Activated CD4-positive, alpha-beta memory T cell treated with anti-CD3 and anti-CD28 coated beads, Interleukin-2, amount 10 ng/mL, durations not matched to agents 7 days and 5 days (primary cell): ENCODE data around the gene OXT. TPM values are rescaled to one million over a fixed set of nuclear protein-coding genes. Genes with fewer than 3 reads are reported as not detected.
"Not testable (repeated sequence)": the region's sequence is repeated elsewhere in the genome, so short reads cannot be mapped to it uniquely, and the experiment has no call there.

Source experiments
- CTCF ChIA-PET: fragments of 350-600 bp; sonication (Branson Sonifier 250); formaldehyde crosslinking; loops from one replicate; lab custom pipeline; 2021; ENCODE audit warnings: antibody characterized with exemption, inconsistent platforms; lab: Charles Lee
- POLR2A ChIA-PET: fragments of 350-600 bp; sonication (Branson Sonifier 250); formaldehyde crosslinking; loops from one replicate; lab custom pipeline; 2021; ENCODE audit warnings: antibody characterized with exemption; lab: Charles Lee
- DNase-seq: peaks from one replicate; pipeline ENCODE4 v3.0.0-alpha.2; 2020
- H3K27ac Mint-ChIP-seq: one replicate; pipeline ENCODE4 v1.8.0; 2021; ENCODE audit warnings: mild to moderate bottlenecking, mixed read lengths
- H3K27me3 Mint-ChIP-seq: one replicate; pipeline ENCODE4 v1.8.0; 2021; ENCODE audit warnings: mixed read lengths
- H3K36me3 Mint-ChIP-seq: one replicate; pipeline ENCODE4 v1.8.0; 2021; ENCODE audit warnings: low read depth, mixed read lengths
- H3K4me1 Mint-ChIP-seq: one replicate; pipeline ENCODE4 v1.8.0; 2021; ENCODE audit warnings: mixed read lengths
- H3K4me3 Mint-ChIP-seq: one replicate; pipeline ENCODE4 v1.8.0; 2021; ENCODE audit warnings: mild to moderate bottlenecking, mixed read lengths
- H3K9me3 Mint-ChIP-seq: one replicate; pipeline ENCODE4 v1.8.0; 2021; ENCODE audit warnings: mixed read lengths
- total RNA-seq, 2 experiments: library from RNA; stranded (reverse); gene quantifications; one replicate each; pipeline ENCODE4 v1.2.3, GENCODE V29; 2021

The OXT gene
- not detected for total RNA-seq

- peak; percentile 70 for DNase-seq
- H3K9me3 Mint-ChIP-seq = no peaks in the 10 kb centered on the region
- H3K36me3 Mint-ChIP-seq = no peaks in the 10 kb centered on the region
- H3K4me1 Mint-ChIP-seq = peaks cover 31% of the 10 kb centered on the region
- H3K27ac Mint-ChIP-seq = no peak within 1 kb of the TSS
- H3K4me3 Mint-ChIP-seq = peak within 1 kb of the TSS; percentile 57
- CTCF ChIA-PET = interaction anchor here (0.5 to 2.3 kb wide), 2 partner anchors 17 to 18 kb away, joined by 3 to 10 read pairs; no protein-coding TSS in a partner anchor
- POLR2A ChIA-PET = interaction anchor here (1.2 to 1.6 kb wide), 2 partner anchors 22 to 30 kb away, joined by 3 to 4 read pairs; no protein-coding TSS in a partner anchor
- peaks cover 15% of the 10 kb centered on the region for H3K27me3 Mint-ChIP-seq
These were observed at the start of gene OXT for GRCh38 chr20:3071610-3072529. Gene OXT, plus strand, starts transcription at chr20:3071620. Its CDS starts 36 bp downstream, at chr20:3071656.

- CTCF ChIA-PET = no interaction called here
- no peak for DNase-seq
- POLR2A ChIA-PET = no interaction called here
- peak overlapping the region; percentile 3 for H3K27ac Mint-ChIP-seq
- no peak overlapping the region for H3K4me3 Mint-ChIP-seq
- no peaks in the 10 kb centered on the region for H3K27me3 Mint-ChIP-seq
- no peaks in the 10 kb centered on the region for H3K9me3 Mint-ChIP-seq
- peaks cover 60% of the 10 kb centered on the region for H3K36me3 Mint-ChIP-seq
- H3K4me1 Mint-ChIP-seq = peaks cover 2% of the 10 kb centered on the region
These were observed 49.6 kb upstream of the OXT start for GRCh38 chr20:3021777-3022176.

GRCh38 chr20:3022559-3023490 is 48.6 kb upstream of the OXT start:
- H3K27ac Mint-ChIP-seq, H3K4me3 Mint-ChIP-seq, H3K27me3 Mint-ChIP-seq, H3K9me3 Mint-ChIP-seq, POLR2A ChIA-PET, CTCF ChIA-PET, H3K4me1 Mint-ChIP-seq, DNase-seq: not testable (repeated sequence)
- peaks cover 59% of the 10 kb centered on the region for H3K36me3 Mint-ChIP-seq

GRCh38 chr20:3027987-3028386 is 43.4 kb upstream of the OXT start:
- H3K27me3 Mint-ChIP-seq = no peaks in the 10 kb centered on the region

GRCh38 chr20:3031524-3032147 is 39.8 kb upstream of the OXT start:
- DNase-seq = no peak
- Mint-ChIP-seq H3K27me3 (no peaks in the 10 kb centered on the region), H3K9me3 (no peaks in the 10 kb centered on the region), H3K36me3 (peaks cover 53% of the 10 kb centered on the region), H3K4me1 (peaks cover 7% of the 10 kb centered on the region), H3K27ac (no peak overlapping the region), H3K4me3 (no peak overlapping the region)
- CTCF ChIA-PET = no interaction called here
- POLR2A ChIA-PET = interaction anchor here (1.8 kb wide), 1 partner anchor 12 kb away, joined by 6 read pairs; the partner anchor contains the start of gene GNRH2

More at GRCh38 chr20:3027987-3028386, 43.4 kb upstream of the OXT start:
- H3K4me3 Mint-ChIP-seq = no peak overlapping the region
- CTCF ChIA-PET = interaction anchor here (0.6 kb wide), 1 partner anchor 26 kb away, joined by 3 read pairs; no protein-coding TSS in a partner anchor
- H3K4me1 Mint-ChIP-seq = peaks cover 7% of the 10 kb centered on the region
- no peak overlapping the region for H3K27ac Mint-ChIP-seq
- H3K9me3 Mint-ChIP-seq = no peaks in the 10 kb centered on the region
- DNase-seq = no peak
- H3K36me3 Mint-ChIP-seq = peaks cover 51% of the 10 kb centered on the region
- POLR2A ChIA-PET = no interaction called here

GRCh38 chr20:3032624-3033023 is 38.8 kb upstream of the OXT start:
- H3K9me3 Mint-ChIP-seq = no peaks in the 10 kb centered on the region
- H3K4me3 Mint-ChIP-seq = no peak overlapping the region
- H3K36me3 Mint-ChIP-seq = peaks cover 45% of the 10 kb centered on the region
- H3K27me3 Mint-ChIP-seq = no peaks in the 10 kb centered on the region
- peaks cover 7% of the 10 kb centered on the region for H3K4me1 Mint-ChIP-seq
- DNase-seq = no peak
- CTCF ChIA-PET = no interaction called here
- H3K27ac Mint-ChIP-seq = no peak overlapping the region
- POLR2A ChIA-PET = no interaction called here

GRCh38 chr20:3037654-3038053 is 33.8 kb upstream of the OXT start:
- peaks cover 50% of the 10 kb centered on the region for H3K36me3 Mint-ChIP-seq
- no peak overlapping the region for H3K27ac Mint-ChIP-seq

GRCh38 chr20:3038454-3038853 is 33.0 kb upstream of the OXT start:
- CTCF ChIA-PET = no interaction called here
- Mint-ChIP-seq H3K36me3 (peaks cover 50% of the 10 kb centered on the region), H3K27me3 (no peaks in the 10 kb centered on the region), H3K4me1 (peaks cover 21% of the 10 kb centered on the region), H3K4me3 (no peak overlapping the region), H3K9me3 (no peaks in the 10 kb centered on the region), H3K27ac (peak overlapping the region; percentile 11)
- POLR2A ChIA-PET = no interaction called here
- DNase-seq = no peak

More at GRCh38 chr20:3037654-3038053, 33.8 kb upstream of the OXT start:
- no peak for DNase-seq
- no peaks in the 10 kb centered on the region for H3K9me3 Mint-ChIP-seq
- CTCF ChIA-PET = no interaction called here
- POLR2A ChIA-PET = no interaction called here
- H3K4me1 Mint-ChIP-seq = peaks cover 21% of the 10 kb centered on the region
- no peaks in the 10 kb centered on the region for H3K27me3 Mint-ChIP-seq
- H3K4me3 Mint-ChIP-seq = no peak overlapping the region

- H3K4me1 Mint-ChIP-seq = peaks cover 21% of the 10 kb centered on the region
- CTCF ChIA-PET = interaction anchor here (0.6 to 1.1 kb wide), 2 partner anchors 266 to 277 kb away, joined by 4 to 5 read pairs; no protein-coding TSS in a partner anchor
- POLR2A ChIA-PET = interaction anchor here (0.9 kb wide), 1 partner anchor 169 kb away, joined by 3 read pairs; no protein-coding TSS in a partner anchor
- H3K27me3 Mint-ChIP-seq = no peaks in the 10 kb centered on the region
- DNase-seq = no peak
- peaks cover 45% of the 10 kb centered on the region for H3K36me3 Mint-ChIP-seq
- H3K27ac Mint-ChIP-seq = peak overlapping the region; percentile 36
- H3K4me3 Mint-ChIP-seq = no peak overlapping the region
- H3K9me3 Mint-ChIP-seq = no peaks in the 10 kb centered on the region
These were observed 32.0 kb upstream of the OXT start for GRCh38 chr20:3039426-3039825.

GRCh38 chr20:3040086-3040485 is 31.3 kb upstream of the OXT start:
- Mint-ChIP-seq H3K27me3 (no peaks in the 10 kb centered on the region), H3K36me3 (peaks cover 40% of the 10 kb centered on the region), H3K27ac (peak overlapping the region; percentile 51), H3K9me3 (no peaks in the 10 kb centered on the region), H3K4me3 (no peak overlapping the region), H3K4me1 (peaks cover 23% of the 10 kb centered on the region)
- DNase-seq = no peak
- ChIA-PET CTCF (interaction anchor here (1.1 kb wide), 1 partner anchor 276 kb away, joined by 4 read pairs; no protein-coding TSS in a partner anchor), POLR2A (no interaction called here)

GRCh38 chr20:3041854-3042409 is 29.5 kb upstream of the OXT start:
- ChIA-PET POLR2A (interaction anchor here (0.6 to 1.1 kb wide), 2 partner anchors 196 to 571 kb away, joined by 3 read pairs; partner anchors contain the start of gene SNRPB), CTCF (interaction anchor here (2.2 kb wide), 1 partner anchor 11 kb away, joined by 7 read pairs; no protein-coding TSS in a partner anchor)
- Mint-ChIP-seq H3K9me3 (no peaks in the 10 kb centered on the region), H3K36me3 (peaks cover 30% of the 10 kb centered on the region), H3K4me1 (peaks cover 31% of the 10 kb centered on the region), H3K27me3 (no peaks in the 10 kb centered on the region), H3K4me3 (no peak overlapping the region), H3K27ac (peak overlapping the region; percentile 64)
- no peak for DNase-seq

- H3K9me3 Mint-ChIP-seq = no peaks in the 10 kb centered on the region
- H3K4me3 Mint-ChIP-seq = no peak overlapping the region
- H3K27ac Mint-ChIP-seq = no peak overlapping the region
- ChIA-PET POLR2A (interaction anchor here (0.6 to 1.1 kb wide), 2 partner anchors 197 to 572 kb away, joined by 3 read pairs; partner anchors contain the start of gene SNRPB), CTCF (interaction anchor here (2.2 kb wide), 1 partner anchor 10 kb away, joined by 7 read pairs; no protein-coding TSS in a partner anchor)
- H3K4me1 Mint-ChIP-seq = peaks cover 36% of the 10 kb centered on the region
- peaks cover 35% of the 10 kb centered on the region for H3K36me3 Mint-ChIP-seq
- DNase-seq = no peak
- no peaks in the 10 kb centered on the region for H3K27me3 Mint-ChIP-seq
These were observed 28.8 kb upstream of the OXT start for GRCh38 chr20:3042625-3043024.
